ENCODE data around the gene ZNHIT3.
A peak's percentile ranks its signal among the peaks of the same experiment; 100 is the strongest.
"Not testable (repeated sequence)": the region's sequence is repeated elsewhere in the genome, so short reads cannot be mapped to it uniquely, and the experiment has no call there.

The ZNHIT3 gene
- 42.3 to 46.3 reads per million in 2 donors for total RNA-seq

DNA sequence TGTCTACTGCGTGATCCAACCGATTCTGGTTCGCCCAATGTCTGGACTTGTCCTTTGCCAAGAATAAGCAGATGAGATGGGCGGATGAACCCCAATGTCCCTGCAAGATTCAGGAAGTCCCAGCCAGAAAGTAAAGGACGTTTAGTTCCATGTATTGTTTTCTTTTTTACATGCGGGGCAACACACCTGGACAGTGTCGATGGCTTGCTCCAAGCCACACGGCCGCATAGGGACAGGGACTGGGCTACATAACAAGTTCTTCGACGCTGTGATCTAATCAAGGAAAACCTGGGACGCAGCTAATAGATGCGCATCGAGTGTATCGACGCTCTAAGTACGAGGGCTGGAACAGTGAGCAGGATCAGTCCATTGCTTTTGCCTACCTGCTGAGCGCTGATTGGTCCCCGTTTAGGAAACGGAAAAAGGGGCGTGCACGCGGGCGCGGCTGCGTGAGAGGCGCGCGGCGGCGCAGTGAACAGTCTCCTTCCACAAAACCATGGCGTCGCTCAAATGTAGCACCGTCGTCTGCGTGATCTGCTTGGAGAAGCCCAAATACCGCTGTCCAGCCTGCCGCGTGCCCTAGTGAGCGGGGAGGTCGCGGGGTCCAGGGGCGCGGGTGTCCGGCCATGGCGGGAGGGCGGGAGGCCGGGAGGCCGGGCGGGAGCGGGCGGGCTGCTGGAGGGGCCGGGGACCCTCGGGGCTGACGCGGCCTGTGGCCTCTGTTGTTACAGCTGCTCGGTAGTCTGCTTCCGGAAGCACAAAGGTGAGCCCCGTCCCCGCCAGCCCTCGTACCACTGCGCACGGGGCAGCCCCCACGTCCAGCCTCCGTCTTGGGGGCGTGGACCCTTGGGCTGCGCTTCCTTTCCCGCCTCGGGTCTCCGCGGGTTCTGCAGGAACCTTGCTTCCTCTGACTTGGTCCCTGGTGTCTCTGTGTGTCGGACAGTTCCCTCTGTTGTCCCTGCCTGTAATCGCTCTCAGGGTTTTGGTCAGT, at the start of gene ZNHIT3:
Gene ZNHIT3, plus strand, starts transcription at position 478 of the 991 bp plus-strand sequence. Its CDS starts 19 bp downstream, at position 497.
- DNase-seq, result peak; percentile 69

DNA sequence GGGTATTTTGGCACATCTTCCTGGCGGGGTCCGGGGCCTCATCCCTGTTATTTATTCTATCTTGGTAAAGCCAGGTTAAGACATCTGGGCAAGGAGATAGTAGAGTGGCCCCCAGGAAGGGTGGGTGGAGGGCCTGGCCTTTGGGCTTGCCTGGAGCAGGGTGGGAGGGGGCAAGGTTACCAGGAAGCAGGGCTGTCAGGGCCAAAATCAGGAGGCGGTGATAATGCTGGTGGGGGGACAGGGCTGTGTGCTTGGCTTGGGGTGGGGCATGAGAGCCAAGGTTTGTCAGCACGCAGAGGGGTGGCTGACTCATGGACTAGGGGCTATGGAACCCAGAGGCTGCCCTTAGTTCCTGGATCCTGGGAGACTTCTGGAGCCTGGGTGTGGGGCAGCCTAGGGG, 44.7 kb upstream of the ZNHIT3 start:
- DNase-seq, result not testable (repeated sequence)

DNA sequence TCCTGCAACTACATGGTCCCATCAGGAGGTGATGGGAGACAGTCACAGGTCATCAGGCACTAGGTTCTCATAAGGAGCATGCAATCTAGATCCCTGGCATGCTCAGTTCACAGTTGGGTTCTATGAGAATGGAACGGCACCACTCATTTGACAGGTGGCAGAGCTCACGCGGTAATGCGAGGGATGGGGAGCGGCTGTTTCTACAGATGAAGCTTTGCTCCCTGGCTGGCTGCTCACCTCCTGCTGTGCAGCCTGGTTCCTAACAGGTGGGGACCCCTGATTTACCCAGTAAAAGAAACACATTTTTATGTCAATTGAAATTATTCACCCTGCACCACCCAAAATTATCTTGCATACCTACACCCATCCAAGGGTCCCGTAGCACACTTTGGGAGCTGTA, 42.7 kb upstream of the ZNHIT3 start:
- no peak for DNase-seq

DNA sequence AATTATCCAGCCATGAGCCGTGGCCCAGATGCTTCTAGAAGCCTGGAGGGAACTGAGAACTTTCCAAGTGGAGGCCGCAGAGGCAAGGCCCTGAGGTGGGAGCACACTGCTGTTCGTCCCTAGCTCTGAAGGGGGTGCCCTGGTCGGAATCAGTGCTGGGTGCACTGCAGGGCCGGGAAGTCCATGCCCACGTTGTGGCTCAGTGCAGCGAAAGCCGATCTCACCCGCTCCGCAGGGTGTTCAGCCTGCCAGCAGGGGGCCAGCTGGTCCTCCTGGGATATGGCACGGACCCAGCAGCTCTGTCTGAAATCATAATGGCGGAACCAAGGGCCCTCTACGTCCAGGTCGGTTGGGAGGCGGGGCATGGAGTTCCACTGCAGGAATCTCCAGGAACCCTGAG, 36.5 kb upstream of the ZNHIT3 start:
- not testable (repeated sequence) for DNase-seq

DNA sequence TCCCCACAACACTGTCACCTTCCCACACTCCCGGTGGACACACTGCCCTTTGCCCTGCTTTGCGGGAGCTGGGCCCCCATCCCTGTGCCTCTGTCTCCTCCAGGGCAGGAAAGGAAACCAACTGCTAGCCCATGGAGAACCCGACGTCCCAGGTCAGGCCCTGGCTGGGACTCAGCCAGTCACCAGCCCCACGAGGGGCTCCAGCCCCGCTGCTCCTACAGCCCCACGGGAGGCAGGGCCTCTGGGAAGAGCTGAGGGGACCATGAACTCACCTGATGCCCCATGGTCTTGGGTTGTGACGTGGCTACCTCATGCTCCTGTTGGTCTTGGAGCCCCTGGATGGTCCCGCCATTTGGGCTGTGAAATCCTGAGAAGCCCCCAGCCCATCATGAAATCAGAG, 33.6 kb upstream of the ZNHIT3 start:
- DNase-seq, result not testable (repeated sequence)

DNA sequence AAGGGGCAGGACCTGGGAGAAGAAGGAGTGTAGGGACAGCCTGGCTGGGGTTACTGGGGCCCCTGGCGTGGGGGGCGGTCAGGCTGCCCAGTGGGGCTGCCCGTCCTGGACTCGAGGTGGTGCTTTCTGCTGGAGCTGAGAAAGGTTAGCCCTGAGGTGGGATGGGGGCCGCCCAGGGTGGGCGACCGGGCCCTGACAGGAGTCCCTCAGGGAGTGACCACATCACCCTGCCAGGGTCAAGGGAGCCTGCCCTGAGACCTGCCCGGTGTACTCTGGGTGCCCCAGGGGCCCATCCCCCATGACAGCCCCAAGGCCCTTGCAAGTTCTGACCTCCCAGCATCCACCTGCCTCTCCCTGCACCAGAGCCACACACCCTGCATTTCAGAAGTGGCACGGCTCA, 28.8 kb upstream of the ZNHIT3 start:
- DNase-seq, result not testable (repeated sequence)

DNA sequence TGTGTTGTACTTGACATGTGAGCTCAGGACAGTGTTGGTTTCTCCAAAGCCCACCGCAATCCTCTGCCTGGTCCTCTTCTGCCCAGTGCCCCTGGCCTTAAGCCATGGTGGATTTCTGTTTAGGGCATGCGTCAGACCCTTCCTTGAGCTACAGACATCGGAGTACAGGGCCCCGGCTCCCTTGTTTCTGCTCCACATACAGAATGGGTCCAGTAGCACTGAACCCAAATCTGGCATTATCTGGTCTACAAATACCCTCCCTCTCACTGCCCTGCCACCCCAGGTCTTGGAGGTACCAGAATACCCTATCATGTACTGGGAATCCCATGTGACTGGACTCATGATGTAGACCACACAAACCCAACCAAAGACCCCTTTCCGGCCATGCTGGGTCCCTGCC, 27.4 kb upstream of the ZNHIT3 start:
- DNase-seq, result no peak

DNA sequence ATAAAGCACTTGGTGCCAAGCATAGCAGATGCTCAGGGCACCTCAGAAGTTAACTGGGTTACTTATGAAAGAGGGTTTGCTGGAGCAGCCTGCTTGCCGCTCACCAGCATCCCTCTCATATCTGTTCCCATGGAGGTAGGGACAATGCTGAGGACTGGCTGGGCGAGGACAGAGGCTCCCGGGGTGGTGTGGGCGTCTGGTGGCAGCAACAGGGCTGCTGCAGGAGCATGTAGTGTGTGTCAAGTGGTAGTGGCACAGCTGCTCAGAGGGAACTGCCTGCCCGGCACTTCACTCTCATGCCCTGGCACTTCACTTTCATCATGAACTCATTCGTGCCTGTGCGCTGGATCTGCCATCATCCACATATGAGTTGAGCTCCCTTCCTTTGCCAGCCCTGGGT, 26.9 kb upstream of the ZNHIT3 start:
- DNase-seq, result no peak

DNA sequence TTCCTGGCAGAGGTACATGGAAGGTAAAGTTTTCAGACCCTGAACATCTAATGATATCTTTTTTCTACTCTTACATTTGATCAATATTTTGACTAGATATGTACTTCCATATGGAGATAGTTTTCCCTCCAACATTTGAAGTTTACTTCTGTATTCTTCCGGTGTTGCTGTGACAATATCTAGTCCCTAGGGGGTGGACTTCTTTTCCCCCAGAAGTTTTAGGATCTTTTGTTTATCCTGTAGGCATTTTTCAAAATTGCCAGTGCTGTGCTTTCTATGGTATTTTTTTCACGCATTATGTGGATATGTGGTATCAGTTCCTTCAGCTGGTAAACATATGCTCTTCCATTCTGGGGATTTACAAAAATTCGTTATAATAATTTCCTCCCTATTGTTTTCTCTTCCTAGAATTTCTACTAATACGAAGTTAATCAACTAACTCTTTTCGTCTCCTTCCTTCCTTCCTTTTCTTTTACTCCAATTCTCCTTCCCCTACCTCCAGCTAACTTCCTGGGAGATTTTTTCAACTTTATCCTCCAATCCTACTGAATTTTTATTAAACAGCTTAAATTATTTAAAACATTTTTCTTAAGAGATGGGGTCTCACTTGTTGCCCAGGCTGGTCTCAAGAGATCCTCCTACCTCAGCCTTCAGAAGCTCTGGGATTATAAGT, 26.1 kb upstream of the ZNHIT3 start:
- no peak for DNase-seq

DNA sequence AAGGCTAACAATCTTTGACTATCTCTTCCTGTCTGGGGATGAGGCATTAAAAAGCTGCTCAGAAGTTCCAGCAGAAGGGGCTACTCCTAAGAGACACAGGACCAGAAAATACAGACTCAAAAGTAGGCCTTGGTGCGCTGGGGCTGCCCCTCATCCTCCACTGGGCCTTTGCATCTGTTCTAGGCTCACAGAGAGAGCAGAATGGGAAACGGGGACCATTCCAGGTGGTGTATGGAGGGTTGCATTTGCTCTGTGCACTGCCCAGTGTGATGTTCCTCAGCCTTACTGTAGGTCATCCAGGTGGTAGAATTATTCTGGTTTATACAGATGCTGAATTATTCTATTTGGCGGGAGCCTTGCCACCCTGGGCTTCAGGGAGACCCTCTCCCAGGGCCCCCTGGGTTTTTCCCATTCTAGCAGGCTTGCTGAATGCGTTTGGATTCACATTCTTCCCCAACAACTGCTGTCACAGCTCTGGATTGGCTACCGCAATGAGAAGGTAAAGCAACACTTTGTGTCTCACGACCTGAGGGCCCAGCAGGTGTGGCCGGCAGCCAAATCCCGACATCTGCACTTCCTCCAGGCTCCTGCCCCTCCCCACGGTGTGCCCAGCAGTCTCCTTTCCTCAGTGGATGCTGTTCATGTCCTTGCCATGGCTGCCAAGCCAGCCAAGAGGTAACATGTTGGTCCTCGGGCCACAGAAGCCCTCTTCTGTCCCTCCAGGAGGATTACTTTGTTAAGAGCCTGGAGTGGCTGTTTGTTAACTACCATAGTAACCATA, 25.0 kb upstream of the ZNHIT3 start:
- DNase-seq, result no peak

DNA sequence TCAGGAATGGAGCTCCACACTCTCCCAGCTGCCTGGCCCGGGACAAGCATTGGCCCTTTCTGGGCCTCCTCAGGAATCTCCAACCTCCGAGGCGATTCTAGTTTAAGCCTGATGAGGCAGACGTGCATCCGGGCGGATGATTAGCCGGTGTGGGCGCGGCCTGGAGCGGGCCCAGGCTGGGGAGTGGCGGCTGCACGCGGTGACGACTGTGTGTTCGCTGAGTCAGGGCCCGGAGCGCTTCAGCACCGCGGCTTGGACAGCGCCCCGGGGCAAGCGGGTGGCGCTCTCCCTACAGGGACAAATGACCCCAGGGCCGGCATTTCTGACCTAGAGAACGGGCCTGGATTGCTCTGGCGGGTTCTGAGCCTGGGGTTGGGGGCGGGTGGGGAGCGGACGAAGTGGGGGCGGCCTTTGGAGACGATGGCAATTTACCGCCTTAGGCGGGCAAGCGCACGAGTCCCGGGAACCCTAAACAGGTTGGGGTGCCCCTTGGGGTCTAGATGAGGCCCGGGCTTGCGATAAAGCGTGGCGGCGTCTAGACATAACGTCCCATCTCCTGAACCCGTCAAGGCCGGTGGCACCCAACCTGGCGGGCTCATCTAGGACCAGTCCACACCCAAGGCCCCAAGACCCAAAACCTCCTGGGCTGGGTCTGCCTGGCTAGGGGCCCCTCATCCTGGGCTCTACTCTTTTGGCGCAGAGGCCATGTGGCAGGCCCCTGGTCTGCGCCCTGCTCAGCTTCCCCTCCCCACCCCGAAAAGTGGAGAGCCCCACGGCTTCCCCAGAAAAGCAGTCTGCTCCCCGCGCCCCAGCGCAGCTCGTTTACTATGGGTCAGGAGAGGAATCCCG, 22.3 kb upstream of the ZNHIT3 start:
- DNase-seq, result no peak

DNA sequence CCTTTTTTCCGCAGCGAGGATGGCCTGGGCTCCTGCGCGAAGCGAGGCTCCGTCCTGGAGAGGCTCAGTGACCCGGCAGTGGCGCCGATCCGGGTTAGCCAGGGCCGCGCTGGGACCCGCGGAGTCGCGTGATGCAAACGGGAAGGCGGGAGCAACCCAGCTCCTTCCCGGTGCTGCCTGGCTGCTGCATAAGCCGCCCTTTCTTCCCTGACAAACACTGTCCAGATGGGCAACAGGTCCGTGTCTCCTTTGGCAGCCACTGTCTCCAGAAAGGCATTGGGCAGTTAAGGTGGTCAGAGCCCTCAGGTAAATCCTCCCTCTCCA, 21.8 kb upstream of the ZNHIT3 start:
- DNase-seq, result no peak

DNA sequence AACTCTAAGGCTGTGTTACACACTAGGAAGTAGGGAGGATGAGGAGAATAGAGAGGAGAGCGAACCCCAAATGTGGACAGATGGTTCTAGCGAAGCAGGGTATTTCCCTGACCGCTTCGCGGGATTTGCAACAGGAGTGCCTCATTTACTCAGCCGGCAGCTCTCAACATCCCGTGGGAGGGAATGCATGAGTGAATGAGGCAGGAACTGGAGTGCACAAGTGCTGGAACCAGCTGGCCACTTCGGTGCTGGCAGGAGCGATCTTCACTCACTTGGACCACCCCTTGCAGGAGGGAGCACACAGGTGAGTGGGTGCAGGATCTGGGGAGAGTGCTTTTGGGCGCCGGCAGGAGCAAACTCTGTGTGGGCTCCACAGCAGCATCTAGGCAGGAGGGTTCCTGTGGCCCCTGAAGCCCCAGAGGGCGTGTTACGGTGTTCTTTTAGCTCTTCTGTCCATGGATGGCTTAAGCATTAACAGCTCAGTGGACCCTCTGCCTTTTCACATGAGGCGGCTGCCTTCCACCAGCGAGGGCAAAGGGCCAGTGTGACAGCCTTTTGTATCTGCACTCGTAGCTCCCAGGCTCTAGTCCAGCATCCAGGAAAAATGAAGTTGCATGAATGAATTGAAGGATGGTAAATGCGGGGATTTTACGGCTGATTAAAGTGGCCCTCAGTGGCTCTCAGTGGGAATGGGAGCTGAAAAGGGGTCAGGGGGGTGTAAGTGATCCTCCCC, 17.4 kb upstream of the ZNHIT3 start:
- no peak for DNase-seq

DNA sequence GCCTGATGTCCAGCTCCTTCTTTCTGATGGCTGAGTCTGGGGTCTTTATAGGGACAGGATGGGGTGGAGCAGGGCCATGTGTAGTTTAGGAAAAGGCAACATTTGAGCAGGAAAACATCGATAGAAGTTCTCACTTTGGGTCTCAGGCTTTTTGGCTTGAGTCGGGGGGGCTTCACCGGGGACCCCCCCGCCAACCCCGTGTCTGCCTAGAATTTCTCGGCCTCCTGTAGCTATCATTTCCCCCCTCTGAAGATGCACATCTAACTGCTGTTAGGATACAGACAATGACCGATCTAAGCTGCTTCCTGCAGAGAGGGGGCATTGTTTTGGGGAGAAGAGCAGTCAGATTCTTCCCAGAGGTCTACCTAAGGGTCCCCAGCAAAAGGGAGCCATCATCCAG, 16.7 kb upstream of the ZNHIT3 start:
- no peak for DNase-seq

DNA sequence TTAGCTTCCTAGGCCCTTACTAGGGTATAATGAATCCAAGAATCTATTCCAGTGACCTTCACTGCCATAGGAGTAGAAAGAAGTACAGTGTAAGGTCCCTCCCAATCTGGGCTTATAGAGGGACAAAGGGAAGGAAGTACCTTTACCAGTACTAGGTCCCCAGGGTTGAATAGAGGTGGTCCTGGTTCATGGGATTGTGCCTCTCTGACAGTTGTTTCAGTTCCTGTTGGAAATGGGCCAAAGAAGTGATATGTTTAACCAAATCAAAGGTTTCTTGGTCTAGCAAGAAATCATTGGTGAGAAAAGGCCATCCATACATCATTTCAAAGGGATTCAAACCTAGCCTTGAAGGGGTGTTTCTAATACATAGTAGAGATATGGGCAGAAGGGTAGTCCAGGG, 16.0 kb upstream of the ZNHIT3 start:
- DNase-seq, result no peak

DNA sequence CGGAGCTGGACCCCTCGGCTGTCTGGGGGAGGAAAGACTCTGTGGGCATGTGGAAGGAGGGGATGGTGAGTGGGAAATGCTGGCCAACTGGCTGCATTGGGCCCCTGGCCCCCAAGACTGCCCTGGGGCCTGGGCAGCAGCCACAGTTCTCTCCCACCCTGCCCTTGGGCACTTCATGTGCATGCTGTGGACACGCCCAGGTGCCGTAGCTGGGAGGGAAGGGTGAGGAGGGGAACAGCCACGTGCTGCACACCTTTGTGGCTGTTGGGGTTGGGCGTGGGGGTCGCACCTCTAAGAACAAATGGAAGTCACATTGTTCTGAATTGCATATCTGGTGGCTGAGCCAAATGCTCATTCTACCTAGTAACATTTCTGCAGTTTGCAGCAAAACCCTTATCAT, 11.9 kb upstream of the ZNHIT3 start:
- DNase-seq, result no peak

DNA sequence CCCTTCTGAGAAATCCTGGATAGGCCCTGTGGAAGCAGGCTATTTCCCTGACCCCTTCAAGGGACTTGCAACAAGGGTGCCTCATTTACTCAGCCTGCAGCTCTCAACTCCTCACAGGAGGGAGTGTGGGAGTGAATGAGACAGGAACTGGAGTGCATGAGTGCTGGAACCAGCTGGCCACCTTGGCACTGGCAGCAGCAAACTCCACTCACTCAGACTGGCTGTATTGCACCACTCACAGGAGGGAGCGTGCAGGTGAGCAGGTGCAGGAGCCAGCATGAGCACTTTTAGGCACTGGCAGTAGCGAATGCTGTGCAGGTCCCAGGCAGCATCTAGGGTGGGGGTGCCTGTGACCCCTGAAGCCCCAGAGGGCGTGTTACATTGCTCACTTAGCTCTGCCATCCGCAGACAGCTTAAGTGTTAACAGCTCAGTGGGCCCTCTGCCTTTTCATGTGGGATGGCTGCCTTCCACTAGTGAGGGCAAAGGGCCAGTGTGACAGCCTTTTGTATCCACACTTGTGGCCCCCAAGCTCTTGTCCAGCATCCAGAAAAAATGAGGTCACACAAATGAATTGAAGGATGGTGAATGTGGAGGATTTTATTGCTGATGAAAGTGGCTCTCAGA, 11.0 kb upstream of the ZNHIT3 start:
- DNase-seq, result no peak

DNA sequence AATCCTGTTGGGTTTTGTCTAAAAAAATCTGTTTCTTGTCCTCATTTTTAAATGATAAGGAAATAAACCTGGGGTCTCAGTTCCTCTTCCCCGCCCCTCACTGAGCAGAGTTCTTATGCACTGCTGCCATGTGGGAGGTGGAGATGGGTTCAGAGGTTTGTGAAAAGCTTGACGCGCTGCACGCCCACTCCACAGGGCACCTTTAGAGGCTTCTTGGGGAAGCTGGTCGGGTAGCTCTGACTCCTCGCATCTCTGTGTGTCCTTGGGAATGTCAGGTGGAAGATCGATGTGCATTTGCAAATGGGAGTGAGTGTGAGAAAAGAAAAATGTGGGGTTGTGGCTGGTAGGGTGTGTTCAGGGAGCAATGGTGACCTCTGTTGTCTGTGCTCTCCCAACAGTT, 4.7 kb upstream of the ZNHIT3 start:
- no peak for DNase-seq

DNA sequence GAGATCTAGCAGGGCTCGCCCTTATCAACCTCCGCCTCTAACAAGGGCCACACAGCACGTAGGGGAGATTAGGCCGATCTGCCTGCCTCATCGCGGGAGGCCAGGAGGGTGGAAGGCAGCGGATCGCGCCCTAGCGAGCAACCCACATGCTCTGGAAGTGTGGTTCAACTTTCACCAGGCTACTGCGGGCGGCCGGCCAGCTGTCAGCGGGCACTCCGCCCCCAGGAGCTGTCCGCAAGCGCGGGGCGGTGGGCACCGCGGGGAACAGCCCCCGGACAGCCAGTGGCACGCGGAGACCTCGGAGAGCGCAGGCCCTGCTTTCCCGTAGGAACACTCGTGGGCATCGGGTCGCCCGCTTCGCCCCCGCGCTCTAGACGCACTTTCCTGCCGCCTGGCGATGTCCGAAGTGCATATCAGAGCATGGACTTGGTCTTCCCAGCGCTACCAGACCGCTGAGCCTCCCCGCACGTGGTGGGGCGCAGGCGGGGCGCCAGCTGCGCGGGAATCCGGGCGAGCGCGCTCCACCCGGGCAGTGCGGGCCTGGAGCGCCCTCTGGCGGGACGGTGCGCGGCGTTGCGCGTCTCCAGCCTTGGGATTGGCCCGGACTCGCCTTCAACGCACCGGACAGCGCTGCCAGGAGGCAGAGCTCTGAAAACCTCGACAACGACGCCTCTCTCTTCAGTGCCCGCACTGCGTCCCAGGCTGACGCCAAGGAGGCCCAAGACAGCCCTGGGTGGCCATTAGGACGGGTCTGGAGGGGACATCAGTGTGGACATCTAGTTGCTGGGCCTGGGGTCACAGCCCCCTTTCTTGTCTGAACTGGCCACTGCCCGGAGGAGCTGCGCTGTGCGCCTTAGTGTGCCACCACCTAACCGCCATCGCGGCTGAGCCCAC, 3.6 kb upstream of the ZNHIT3 start:
- DNase-seq, result peak; percentile 52

DNA sequence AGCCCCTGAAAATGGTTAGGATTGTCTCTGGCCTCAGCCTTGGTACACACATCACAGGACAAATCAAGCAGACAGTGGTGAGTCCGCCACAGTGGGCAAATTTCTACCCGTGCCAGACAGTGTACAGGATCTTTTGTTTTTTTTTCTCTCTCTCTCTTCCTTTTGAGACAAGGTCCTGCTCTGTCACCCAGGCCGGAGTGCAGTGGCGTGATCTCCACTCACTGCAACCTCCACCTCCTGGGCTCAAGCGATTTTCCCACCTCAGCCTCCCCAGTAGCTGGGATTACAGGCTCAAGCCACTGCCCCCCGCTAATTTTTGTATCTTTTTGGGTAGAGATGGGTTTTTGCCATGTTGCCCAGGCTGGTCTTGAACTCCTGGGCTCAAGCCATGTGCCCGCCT, 2.5 kb upstream of the ZNHIT3 start:
- not testable (repeated sequence) for DNase-seq
